ENCODE measurements around the gene YTHDF1. TPM values are rescaled to one million over a fixed set of nuclear protein-coding genes. Genes with fewer than 3 reads are reported as not detected.

YTHDF1 gene
- total RNA-seq, 1 donor from 2014 or later, result 20.4 TPM

DNA sequence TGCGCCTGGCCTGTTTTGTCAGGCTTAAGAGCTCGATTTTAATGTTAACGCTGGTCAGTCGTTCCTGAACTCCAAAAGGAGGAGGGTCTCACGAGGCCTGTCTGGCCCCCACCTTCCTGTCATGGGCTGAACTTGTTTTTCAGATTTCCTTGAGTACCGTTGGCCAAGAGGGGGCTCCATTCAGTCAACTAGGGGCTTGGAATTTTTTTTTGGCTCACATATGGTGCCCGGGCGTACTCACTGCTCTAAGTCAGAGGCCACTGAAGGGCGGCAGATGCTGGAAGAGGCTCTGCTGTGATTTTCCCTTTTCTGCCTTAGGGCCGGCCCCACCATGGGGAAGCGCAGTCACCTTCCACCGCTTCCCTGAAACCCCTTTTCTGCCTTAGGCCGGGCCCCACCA, 12.9 kb upstream of the YTHDF1 start:
- TF ChIP-seq, protein P1, sequence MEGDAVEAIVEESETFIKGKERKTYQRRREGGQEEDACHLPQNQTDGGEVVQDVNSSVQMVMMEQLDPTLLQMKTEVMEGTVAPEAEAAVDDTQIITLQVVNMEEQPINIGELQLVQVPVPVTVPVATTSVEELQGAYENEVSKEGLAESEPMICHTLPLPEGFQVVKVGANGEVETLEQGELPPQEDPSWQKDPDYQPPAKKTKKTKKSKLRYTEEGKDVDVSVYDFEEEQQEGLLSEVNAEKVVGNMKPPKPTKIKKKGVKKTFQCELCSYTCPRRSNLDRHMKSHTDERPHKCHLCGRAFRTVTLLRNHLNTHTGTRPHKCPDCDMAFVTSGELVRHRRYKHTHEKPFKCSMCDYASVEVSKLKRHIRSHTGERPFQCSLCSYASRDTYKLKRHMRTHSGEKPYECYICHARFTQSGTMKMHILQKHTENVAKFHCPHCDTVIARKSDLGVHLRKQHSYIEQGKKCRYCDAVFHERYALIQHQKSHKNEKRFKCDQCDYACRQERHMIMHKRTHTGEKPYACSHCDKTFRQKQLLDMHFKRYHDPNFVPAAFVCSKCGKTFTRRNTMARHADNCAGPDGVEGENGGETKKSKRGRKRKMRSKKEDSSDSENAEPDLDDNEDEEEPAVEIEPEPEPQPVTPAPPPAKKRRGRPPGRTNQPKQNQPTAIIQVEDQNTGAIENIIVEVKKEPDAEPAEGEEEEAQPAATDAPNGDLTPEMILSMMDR (conservative IDR thresholded peaks at IDR 0.05; ENCODE audit: low read depth, low read length), result no peak
- no peak for DNase-seq (ENCODE audit: low read depth)
- no peak overlapping the region for H3K4me3 ChIP-seq (ENCODE audit: low read depth, low read length)

DNA sequence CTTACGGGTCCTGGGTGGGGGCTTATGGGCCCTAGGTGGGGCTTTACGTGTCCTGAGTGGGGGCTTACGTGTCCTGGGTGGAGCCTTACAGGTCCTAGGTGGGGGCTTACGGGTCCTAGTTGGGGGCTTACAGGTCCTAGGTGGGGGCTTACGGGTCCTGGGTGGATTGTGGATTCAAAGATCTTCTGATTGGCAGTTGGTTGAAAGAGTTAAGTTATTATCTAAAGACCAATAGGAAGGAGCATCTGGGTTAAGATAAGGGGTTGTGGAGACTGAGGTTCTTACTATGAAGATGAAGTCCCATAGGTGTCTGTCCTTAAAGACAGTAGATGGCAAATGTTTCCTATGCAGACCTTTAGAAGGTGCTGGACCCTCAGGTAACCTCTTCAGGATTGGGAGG, 11.3 kb upstream of the YTHDF1 start:
- no peak for DNase-seq (ENCODE audit: low read depth)
- TF ChIP-seq, protein P1 (conservative IDR thresholded peaks at IDR 0.05; ENCODE audit: low read depth, low read length), result no peak
- H3K4me3 ChIP-seq (ENCODE audit: low read depth, low read length), result no peak overlapping the region

DNA sequence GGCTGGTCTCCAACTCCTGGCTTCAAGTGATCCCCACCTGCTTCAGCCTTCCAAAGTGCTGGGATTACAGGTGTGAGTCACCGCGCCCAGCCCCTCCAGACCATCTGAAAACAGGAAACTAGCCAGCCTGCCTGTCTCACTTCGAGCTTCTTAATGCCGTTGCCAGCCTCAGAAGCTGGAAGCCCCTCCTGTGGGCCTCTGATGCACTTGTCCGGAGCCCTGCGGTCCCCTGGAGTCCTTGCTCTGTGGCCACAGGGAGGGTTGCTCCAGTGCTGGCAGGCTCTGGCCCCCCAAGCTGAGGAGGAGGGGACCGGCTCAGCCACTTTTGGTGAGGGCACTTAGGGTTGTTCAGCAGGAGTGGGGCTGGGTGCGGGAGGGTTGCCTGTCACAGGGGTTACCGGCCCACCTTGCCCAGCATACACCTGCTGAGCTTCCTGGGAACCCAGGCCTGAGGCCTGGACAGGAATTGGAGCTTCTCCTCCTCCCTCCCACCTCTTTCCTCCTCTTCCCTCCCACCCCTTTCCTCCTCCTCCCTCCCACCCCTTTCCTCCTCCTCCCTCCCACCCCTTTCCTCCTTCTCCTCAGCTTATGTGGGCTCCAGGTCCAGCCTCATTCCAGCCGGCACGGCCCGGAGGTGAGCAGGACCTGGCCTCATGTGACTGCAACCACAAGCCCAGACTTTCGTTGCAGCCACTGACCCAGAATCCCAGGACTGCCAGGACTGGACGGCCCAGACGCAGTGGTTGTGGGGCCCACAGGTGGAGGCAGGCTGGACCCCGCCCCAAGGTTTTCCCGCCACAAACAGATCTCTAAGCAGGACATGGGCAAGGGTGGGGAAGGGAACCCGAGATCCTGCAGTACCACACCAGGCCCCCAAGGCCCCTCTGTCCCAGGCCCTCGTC, 10.4 kb upstream of the YTHDF1 start:
- no peak for DNase-seq (ENCODE audit: low read depth)
- TF ChIP-seq, protein P1 (conservative IDR thresholded peaks at IDR 0.05; ENCODE audit: low read depth, low read length), result no peak
- no peak overlapping the region for H3K4me3 ChIP-seq (ENCODE audit: low read depth, low read length)

DNA sequence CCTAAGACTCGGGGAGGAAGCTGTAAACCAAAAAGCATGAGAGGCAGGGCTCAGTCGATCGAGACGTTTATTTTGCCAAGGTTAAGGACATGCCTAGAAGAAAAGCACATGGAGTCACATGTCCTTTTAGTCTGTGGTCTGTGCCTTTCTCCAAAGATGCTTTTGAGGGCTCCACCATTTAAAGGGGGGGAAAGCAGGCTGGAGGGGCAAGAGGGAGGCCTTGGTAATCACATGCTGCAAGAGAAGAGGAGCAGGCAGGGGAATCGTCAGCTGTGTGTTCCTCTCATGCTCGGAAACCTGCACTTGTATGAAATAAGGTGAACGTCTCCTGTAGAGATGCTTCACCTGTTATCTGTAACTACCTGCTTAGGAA, 9.1 kb upstream of the YTHDF1 start:
- no peak for DNase-seq (ENCODE audit: low read depth)
- TF ChIP-seq, protein P1 (conservative IDR thresholded peaks at IDR 0.05; ENCODE audit: low read depth, low read length), result no peak
- H3K4me3 ChIP-seq (ENCODE audit: low read depth, low read length), result no peak overlapping the region

DNA sequence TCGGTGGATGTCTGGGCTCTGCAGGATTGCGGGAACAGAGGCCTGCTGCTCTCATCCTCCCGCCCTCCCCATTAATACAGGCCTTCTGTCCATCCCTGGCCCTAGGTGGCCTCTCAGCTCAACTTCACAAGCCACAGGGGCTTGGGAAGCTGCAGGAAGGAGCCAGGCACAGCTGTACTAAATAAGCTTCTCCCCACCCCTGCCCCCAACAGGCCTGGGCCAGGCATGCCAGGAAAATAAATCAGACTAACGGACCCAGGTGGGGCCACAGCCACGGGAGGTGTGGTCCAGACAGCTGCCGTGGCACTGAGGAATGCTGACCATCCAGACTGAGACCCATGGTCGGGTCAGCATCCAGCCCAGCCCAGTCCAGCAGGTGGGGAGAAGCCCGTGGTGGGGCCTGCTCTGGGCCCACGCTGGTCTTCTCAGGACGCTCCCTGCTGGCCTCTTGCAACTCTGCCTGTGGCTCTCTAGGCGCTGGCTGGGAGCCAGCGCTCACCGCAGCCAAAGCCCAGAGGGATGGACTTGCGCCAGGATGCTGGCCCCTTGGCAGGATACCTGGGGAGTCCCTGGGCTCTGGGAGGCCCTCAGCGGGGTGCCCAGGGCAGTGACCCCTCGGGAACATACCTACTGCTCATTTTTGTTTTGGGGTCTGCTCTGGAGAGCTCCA, 8.6 kb upstream of the YTHDF1 start:
- TF ChIP-seq, protein P1 (conservative IDR thresholded peaks at IDR 0.05; ENCODE audit: low read depth, low read length), result peak; percentile 48

DNA sequence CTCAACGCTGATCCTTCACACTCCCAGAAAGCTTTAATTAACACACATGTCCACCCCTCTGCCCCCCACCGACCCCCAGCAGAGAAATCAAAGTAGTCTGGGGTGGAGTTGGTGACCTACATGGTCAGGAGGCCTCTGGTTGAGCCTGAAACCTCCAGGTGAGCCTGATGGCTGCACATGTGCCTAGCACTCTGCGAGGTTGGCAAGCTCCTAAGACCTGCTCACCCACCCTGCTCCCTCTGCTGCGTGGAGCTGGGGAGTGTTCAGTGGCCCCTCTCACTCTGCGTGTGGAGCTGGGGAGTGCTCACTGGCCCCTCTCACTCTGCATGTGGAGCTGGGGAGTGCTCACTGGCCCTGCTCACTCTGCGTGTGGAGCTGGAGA, 7.9 kb upstream of the YTHDF1 start:
- TF ChIP-seq, protein P1 (conservative IDR thresholded peaks at IDR 0.05; ENCODE audit: low read depth, low read length), result no peak
- H3K4me3 ChIP-seq (ENCODE audit: low read depth, low read length), result no peak overlapping the region
- DNase-seq (ENCODE audit: low read depth), result no peak

More for the DNA sequence above, 8.6 kb upstream of the YTHDF1 start:
- no peak overlapping the region for H3K4me3 ChIP-seq (ENCODE audit: low read depth, low read length)
- DNase-seq (ENCODE audit: low read depth), result no peak

Data from epithelial cell of proximal tubule (primary cell).